Tibial artery (tissue), 4 donors: ENCODE data around the gene STYXL2.

ENCODE experiments used
- DNase-seq, 2 donors: peaks; one replicate each; pipeline ENCODE4 v3.0.0-alpha.2; 2019
- H3K27ac ChIP-seq, 2 donors: fragments of 200-600 bp; sonication (generic) in 1 of 2; 1 replicate in 1 of 2; 2 replicates in 1 of 2; pipeline ENCODE4 v1.5.1; 2018 to 2019; ENCODE audit warnings: mild to moderate bottlenecking in 1 of 2
- H3K27me3 ChIP-seq, 2 donors: fragments of 200-600 bp; sonication (generic) in 1 of 2; one replicate each; pipeline versions ENCODE4 v1.5.1 to v1.6.0; 2016 to 2019
- H3K36me3 ChIP-seq, 3 donors: fragments of 200-600 bp; sonication (generic) in 2 of 3; one replicate each; pipeline ENCODE4 v1.5.1; 2016 to 2019; ENCODE audit warnings: mild to moderate bottlenecking in 2 of 3
- H3K4me1 ChIP-seq, 4 donors: fragments of 200-600 bp; sonication (generic) in 2 of 4; 1 replicate in 3 of 4; 2 replicates in 1 of 4; pipeline ENCODE4 v1.5.1; 2016 to 2019
- H3K4me3 ChIP-seq, 2 donors: fragments of 200-600 bp; sonication (generic) in 1 of 2; 1 replicate in 1 of 2; 2 replicates in 1 of 2; pipeline ENCODE4 v1.5.1; 2018 to 2019; ENCODE audit warnings: mild to moderate bottlenecking in 2 of 2
- H3K9me3 ChIP-seq, 3 donors: fragments of 200-600 bp; sonication (generic) in 1 of 3; one replicate each; pipeline ENCODE4 v1.5.1; 2016 to 2019
- intact Hi-C: fragments of 100-400 bp; cut with DNase I; formaldehyde crosslinking; loops from one replicate; pipeline ENCODE4 v1.15.0; 2023; ENCODE audit warnings: low total_unique reads
- TF ChIP-seq, protein P1 (sequence below), 2 experiments: fragments of 200-600 bp in 1 of 2; fragments of 450-650 bp in 1 of 2; IDR thresholded peaks; one replicate each; pipeline ENCODE4 v1.5.1; 2017 to 2019; ENCODE audit warnings: antibody characterized with exemption in 2 of 2, mild to moderate bottlenecking in 1 of 2, moderate library complexity in 1 of 2

STYXL2 gene

DNA sequence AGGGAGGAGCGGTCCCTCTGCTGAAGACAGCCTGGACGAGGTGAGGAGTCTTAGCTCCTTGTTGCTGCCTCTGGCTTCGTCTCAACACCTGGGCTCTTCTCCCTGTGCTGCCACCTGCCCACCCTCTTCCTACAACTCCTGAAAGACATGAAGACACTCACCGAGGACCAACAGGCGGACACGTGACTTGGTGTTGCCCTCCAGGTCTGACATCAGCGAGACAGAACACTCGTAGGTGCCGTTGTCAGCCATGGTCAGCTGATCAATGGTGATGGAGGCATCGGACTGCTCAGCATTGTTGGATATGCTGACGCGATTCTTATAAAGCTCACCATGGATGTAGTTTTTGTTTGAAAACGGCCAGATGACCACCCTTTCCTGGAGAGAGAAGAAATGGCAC, 25.1 kb upstream of the STYXL2 start:
- no peak overlapping the region for H3K27ac ChIP-seq
- intact Hi-C loops: loop anchor here (5.0 to 10.0 kb wide), 3 partner anchors 156 to 459 kb away; partner anchors contain the start of gene POU2F1
- DNase-seq: no peak
- H3K9me3 ChIP-seq: no peaks in the 10 kb centered on the region
- peaks cover 0 to 6% (median 1%) of the 10 kb centered on the region in 4 donors for H3K4me1 ChIP-seq
- no peaks in the 10 kb centered on the region for H3K27me3 ChIP-seq
- H3K4me3 ChIP-seq: no peak overlapping the region
- H3K36me3 ChIP-seq: no peaks in the 10 kb centered on the region
- TF ChIP-seq, protein P1, sequence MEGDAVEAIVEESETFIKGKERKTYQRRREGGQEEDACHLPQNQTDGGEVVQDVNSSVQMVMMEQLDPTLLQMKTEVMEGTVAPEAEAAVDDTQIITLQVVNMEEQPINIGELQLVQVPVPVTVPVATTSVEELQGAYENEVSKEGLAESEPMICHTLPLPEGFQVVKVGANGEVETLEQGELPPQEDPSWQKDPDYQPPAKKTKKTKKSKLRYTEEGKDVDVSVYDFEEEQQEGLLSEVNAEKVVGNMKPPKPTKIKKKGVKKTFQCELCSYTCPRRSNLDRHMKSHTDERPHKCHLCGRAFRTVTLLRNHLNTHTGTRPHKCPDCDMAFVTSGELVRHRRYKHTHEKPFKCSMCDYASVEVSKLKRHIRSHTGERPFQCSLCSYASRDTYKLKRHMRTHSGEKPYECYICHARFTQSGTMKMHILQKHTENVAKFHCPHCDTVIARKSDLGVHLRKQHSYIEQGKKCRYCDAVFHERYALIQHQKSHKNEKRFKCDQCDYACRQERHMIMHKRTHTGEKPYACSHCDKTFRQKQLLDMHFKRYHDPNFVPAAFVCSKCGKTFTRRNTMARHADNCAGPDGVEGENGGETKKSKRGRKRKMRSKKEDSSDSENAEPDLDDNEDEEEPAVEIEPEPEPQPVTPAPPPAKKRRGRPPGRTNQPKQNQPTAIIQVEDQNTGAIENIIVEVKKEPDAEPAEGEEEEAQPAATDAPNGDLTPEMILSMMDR (IDR thresholded peaks at IDR 0.05): no peak

DNA sequence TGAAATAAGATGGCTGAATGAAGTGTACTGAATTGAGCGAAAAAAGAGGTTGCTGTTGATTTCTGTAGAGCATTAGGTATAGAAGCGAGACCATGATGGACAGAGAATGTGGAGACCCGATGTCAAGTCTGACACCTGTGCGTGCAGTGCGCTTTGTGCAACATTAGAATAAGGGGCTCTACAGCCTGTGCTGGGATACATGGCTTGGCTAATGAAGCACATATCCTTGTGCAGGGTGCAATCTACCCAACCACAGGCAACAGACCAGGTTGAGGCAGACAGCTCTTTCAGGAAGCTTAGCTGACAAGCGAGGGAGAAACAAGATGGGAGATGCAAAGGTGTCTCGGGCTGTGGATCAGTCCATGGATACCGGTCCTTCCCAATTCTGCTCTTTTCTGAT, 22.6 kb upstream of the STYXL2 start:
- Histone ChIP-seq H3K27me3 (no peaks in the 10 kb centered on the region), H3K4me3 (no peak overlapping the region), H3K9me3 (no peaks in the 10 kb centered on the region), H3K4me1 (peaks cover 0 to 6% (median 1%) of the 10 kb centered on the region in 4 donors), H3K36me3 (no peaks in the 10 kb centered on the region), H3K27ac (no peak overlapping the region)
- no peak for DNase-seq
- intact Hi-C loops: no loop called here
- TF ChIP-seq, protein P1 (IDR thresholded peaks at IDR 0.05): no peak

DNA sequence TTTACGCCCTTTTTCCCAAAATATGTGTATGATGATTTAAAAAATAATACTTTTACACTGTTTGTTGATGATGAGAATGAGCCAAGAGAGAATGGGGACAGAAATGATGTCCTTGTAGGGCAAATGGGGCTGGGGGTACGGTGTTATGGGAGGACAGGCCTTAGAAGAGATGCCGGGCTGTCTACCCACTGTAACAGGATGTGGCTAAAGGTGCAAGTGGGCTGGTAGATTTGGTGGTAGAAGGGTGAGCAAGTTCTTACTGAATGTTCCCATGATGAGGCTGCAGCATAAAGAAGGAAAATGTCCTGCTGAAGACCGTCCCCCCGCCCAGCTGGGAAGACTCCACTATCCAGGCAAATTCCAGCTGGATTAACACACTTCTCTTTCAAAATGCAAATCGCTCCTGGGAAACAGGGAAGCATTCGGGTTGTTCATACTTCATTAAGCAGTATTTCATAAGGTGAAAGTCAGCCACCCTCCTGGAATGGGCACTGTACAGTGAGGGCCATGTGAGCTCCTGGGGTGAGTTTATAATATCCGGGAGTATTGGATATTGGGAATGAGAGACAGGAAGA, 17.7 kb upstream of the STYXL2 start:
- H3K4me1 ChIP-seq: no peaks in the 10 kb centered on the region
- no peak overlapping the region for H3K4me3 ChIP-seq
- no peaks in the 10 kb centered on the region for H3K9me3 ChIP-seq
- peaks cover 0 to 10% of the 10 kb centered on the region in 2 donors for H3K27me3 ChIP-seq
- DNase-seq: no peak
- intact Hi-C loops: no loop called here
- no peaks in the 10 kb centered on the region for H3K36me3 ChIP-seq
- TF ChIP-seq, protein P1 (IDR thresholded peaks at IDR 0.05): no peak
- no peak overlapping the region for H3K27ac ChIP-seq

DNA sequence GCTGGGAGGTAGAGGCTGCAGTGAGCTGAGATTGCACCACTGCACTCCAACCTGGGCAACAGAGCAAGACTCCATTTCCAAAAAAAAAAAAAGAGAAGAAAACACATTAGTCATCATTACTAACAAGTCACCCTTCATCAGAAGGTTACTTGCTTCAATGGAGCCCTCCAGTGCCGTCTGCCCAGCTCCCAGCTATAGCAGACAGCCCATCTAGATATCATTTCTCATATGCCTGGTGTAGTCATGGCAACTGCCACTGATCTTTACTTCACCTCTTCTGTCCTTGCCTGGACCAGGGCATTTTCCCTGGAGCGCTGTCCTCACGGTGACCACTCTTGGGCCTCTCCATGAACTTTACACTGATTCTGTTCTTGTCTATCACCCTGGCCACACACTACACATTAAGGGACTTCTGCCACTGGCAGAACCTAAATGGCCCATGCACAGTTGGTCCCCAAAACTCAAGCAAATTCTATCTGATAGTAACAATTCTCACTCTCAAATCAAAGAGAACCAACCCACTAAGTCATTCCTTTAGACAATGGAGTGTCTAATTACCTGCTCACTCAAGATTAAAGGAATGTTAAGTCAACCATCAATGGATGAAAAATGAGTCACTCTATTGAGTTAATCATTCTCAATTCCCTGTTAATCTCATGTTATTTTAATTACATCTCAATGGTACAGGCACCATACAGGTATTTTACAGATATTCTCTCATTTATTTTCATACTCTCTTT, 16.6 kb upstream of the STYXL2 start:
- no peak overlapping the region for H3K27ac ChIP-seq
- intact Hi-C loops: no loop called here
- H3K9me3 ChIP-seq: no peaks in the 10 kb centered on the region
- H3K36me3 ChIP-seq: no peaks in the 10 kb centered on the region
- H3K27me3 ChIP-seq: peaks cover 0 to 14% of the 10 kb centered on the region in 2 donors
- no peak for DNase-seq
- TF ChIP-seq, protein P1 (IDR thresholded peaks at IDR 0.05): no peak
- H3K4me3 ChIP-seq: no peak overlapping the region
- H3K4me1 ChIP-seq: no peaks in the 10 kb centered on the region

DNA sequence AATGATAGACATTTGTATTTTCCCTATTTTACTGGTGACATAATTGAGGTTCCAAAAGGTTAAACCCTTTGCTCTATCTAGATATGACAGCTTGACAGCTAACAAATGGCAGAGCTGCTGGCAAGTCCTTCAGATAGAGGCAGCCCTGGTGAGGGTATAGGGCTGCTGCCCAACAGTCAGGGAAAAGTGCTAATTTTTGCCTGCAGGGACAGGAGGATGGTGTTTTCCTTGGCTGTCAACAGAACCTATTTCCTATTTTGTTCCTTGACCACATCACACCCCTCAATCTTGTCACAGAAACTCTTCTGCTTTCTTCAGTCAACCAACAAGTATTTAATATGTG, 16.0 kb upstream of the STYXL2 start:
- no peaks in the 10 kb centered on the region for H3K4me1 ChIP-seq
- no peak overlapping the region for H3K27ac ChIP-seq
- no peaks in the 10 kb centered on the region for H3K36me3 ChIP-seq
- peaks cover 0 to 14% of the 10 kb centered on the region in 2 donors for H3K27me3 ChIP-seq
- H3K9me3 ChIP-seq: no peaks in the 10 kb centered on the region
- intact Hi-C loops: no loop called here
- no peak for DNase-seq
- TF ChIP-seq, protein P1 (IDR thresholded peaks at IDR 0.05): no peak
- H3K4me3 ChIP-seq: no peak overlapping the region
